Activated T-cell treated with anti-CD3 and anti-CD28 coated beads, Interleukin-2, amount 50 U/mL, for 48 hours (primary cell): Measurements from ENCODE around the gene TDRD1.

Source experiments
- DNase-seq, 2 experiments: peaks; one replicate each; pipeline ENCODE4 v3.0.0-alpha.2; 2020

TDRD1 gene

GRCh38 chr10:114266521-114266920, 87.4 kb downstream of the TDRD1 start:
- DNase-seq: no peak

GRCh38 chr10:114271075-114271778, 92.1 kb downstream of the TDRD1 start:
- DNase-seq: no peak

- DNase-seq: no peak
These were observed 92.6 kb downstream of the TDRD1 start for GRCh38 chr10:114271779-114272167.

GRCh38 chr10:114272696-114273095, 93.5 kb downstream of the TDRD1 start:
- DNase-seq: no peak

- no peak for DNase-seq
These were observed 94.8 kb downstream of the TDRD1 start for GRCh38 chr10:114273910-114274309.

GRCh38 chr10:114274616-114275453, 95.7 kb downstream of the TDRD1 start:
- DNase-seq: no peak

GRCh38 chr10:114276066-114276465, 96.9 kb downstream of the TDRD1 start:
- no peak for DNase-seq

- DNase-seq: no peak
These were observed 97.5 kb downstream of the TDRD1 start for GRCh38 chr10:114276671-114277070.

GRCh38 chr10:114278140-114278883, 99.2 kb downstream of the TDRD1 start:
- DNase-seq: no peak

GRCh38 chr10:114278884-114279191, 99.7 kb downstream of the TDRD1 start:
- no peak for DNase-seq

- no peak for DNase-seq
These were observed 100.1 kb downstream of the TDRD1 start for GRCh38 chr10:114279289-114279688.

GRCh38 chr10:114279901-114280644, 100.9 kb downstream of the TDRD1 start:
- no peak for DNase-seq

- no peak for DNase-seq
These were observed 101.9 kb downstream of the TDRD1 start for GRCh38 chr10:114281006-114281405.

- no peak for DNase-seq
These were observed 102.3 kb downstream of the TDRD1 start for GRCh38 chr10:114281461-114281860.
